ENCODE measurements around the gene CCL2.
"Not testable (repeated sequence)": the region's sequence is repeated elsewhere in the genome, so short reads cannot be mapped to it uniquely, and the experiment has no call there.

Gene CCL2

DNA sequence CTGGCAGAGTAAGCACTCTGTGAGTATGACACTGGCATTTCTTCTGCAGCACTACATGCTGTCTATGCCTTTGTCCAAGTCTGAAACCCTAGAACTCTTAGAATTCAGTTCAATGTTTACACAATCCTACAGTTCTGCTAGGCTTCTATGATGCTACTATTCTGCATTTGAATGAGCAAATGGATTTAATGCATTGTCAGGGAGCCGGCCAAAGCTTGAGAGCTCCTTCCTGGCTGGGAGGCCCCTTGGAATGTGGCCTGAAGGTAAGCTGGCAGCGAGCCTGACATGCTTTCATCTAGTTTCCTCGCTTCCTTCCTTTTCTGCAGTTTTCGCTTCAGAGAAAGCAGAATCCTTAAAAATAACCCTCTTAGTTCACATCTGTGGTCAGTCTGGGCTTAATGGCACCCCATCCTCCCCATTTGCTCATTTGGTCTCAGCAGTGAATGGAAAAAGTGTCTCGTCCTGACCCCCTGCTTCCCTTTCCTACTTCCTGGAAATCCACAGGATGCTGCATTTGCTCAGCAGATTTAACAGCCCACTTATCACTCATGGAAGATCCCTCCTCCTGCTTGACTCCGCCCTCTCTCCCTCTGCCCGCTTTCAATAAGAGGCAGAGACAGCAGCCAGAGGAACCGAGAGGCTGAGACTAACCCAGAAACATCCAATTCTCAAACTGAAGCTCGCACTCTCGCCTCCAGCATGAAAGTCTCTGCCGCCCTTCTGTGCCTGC is at the start of gene CCL2:
Gene CCL2, plus strand, starts transcription at position 635 of the 730 bp plus-strand sequence. Its CDS starts 65 bp downstream, at position 700.
- no peak for DNase-seq

DNA sequence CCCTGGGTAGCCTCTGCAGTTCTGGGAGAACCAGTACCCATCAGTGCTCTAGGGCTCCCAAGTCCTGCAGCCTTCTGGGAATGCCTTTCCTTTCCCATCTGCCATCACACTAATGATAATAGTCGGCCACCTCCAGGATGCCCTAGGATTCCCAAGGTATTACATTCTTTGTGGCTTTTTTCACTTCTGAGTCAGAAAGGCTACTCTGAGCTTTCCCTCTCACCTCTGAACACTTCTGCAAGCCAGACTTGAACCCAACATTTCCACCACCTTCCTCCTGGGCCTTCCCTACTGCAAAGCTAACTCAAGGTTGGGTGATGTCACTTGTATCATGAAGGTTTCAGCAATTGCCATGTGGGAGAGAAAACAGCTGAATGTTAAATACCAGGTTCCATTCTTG is 49.7 kb upstream of the CCL2 start:
- no peak for DNase-seq

DNA sequence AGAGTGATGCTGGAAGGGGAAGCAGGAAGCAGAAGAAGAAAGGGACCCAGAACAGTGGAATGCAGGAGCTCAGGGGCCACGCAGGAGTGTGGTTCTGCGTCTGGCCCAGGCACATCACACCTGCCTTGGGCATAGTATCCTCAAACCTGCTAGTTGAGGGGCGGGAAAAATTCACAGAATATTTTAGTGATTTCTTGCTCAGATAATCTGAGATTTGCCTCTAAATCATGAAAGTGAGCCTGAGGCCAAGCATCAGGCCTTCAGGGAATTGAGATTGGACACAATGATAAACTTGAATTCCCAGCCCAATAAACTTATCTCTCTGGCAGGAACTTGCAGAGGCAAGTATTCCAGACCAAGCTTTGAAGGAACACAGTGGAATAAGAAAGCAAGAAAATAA is 48.5 kb upstream of the CCL2 start:
- DNase-seq, result no peak

DNA sequence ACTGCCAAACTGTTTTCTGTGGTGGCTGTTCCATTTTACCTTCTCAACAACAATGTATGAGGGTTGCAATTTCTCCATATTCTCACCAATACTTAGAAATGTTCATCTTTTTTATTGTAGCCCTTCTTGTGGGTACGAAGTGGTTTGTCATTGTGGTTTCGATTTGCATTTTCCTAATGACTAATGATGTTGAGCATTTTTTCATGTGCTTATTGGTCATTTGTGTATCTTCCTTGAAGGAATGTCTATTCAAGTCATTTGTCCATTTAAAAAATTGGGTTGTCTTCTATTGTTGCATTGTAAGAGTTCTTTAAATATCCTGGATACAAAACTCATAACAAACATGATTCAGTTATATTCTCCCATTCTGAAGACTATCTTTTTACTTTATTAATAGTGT is 47.5 kb upstream of the CCL2 start:
- no peak for DNase-seq

DNA sequence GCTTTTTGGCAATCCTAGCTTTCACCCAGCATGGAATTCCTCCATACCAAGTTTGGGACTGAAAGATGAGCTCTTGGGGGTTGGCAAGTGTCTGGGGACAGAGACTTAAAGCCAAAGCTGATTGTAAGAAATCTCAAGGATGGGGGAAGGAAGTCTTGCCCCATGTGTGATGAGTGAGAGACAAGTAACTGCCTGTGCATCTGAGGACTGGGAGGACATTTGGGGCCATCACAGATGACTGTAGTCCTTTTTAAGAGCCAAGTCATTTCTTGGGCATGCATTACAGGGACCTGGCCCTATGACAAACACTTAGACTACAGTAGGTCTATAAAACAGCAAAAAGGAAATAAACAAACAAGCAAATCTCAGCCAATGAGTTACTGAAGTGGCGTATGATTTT is 36.3 kb upstream of the CCL2 start:
- no peak for DNase-seq

DNA sequence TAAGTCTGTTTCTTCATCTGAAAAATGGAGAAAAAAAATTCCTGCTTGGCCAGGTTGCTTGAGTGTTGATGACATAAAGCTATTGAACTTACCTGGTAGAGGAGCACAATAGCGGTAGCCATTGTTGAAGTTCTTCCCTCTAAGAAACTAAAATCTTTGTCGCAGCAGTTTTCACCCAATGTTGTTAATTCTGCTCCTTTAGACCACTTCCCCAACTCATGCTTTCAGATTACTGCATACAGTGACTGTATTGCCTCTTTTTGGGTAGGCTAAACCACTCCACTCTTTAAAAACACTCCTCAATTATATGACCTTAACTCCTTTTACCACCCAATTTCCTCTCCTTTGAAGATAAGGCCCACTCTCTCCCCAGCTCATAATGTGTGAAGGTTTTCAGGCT is 35.7 kb upstream of the CCL2 start:
- DNase-seq, result no peak

DNA sequence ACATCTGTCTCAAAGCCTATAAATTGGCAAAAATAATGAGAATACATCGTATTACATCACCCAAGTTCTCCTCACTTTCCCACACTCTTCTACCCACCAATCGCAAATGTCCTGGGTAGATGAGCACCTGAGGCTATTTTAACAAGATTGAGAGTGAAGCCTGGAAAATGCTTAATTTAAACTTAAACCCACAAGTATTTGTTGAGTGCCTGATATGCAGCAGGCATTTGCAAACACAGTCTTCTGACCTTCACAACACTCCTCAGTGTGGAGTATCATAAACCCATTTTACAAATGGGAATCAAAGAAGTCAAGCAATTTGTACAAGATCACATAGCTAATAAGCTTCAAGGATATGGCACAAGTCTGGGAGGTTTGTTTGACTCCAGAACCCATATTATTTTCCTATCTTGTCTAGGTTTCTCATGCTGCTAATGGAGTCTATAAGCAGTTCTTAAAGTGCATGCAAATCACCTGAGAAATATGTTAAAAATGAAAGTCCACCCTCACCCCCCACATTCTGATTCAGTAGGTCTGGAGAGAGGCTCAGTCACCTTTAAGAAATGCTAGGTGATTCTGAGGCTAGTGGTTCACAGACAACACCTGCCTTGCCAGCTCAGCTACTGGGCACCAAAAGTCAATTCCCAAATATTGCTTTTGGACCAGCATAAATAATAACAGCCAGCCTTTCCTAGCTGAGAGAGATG is 34.9 kb upstream of the CCL2 start:
- DNase-seq, result no peak

DNA sequence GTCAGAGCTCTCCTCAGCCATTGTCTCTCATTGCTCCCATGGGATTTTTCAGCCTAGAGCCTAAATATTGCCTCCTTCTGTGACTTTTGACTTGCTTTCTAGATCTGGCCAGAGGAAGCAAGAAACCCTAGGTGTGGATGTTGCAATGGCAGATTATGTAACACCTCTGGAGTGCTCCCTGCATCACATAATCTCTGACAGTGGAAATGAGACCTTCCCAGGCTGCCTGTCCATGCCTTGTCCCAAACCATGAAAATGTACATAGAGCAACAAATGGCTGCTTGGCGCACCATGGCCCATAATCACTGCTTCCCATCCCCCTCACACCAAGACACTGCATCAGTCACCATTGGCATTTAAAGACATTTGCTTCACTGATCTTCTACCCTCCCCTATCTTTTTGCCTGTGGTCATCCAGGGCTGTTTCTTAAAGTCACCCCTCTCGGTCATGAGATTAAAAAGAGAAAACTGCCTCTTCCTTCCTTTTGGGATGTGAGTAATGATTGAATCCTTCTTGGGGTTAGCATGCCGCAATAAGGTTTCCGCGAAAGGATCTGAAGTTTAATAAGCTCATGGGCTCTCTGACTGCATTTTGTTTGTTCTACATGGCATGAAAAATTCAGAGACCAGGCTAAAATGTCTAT is 34.2 kb upstream of the CCL2 start:
- DNase-seq, result no peak

DNA sequence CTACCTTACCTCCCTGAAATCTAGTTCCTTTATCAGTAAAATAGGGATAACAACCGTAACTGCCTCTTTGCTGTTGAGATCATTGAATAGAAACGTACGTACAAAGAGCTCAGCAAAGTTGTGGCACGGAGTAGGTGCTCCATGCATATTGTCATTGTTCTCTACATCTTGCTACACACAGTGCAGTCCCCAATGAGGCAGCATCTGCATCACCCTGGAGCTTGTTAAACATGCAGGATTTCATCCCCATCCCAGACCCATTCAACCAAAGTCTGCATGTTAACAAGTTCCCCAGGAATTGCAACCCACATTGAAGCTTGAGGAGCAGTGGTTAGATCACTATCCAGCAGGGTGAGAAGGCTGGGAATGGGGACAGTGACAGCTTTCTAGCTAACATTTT is 33.7 kb upstream of the CCL2 start:
- no peak for DNase-seq

DNA sequence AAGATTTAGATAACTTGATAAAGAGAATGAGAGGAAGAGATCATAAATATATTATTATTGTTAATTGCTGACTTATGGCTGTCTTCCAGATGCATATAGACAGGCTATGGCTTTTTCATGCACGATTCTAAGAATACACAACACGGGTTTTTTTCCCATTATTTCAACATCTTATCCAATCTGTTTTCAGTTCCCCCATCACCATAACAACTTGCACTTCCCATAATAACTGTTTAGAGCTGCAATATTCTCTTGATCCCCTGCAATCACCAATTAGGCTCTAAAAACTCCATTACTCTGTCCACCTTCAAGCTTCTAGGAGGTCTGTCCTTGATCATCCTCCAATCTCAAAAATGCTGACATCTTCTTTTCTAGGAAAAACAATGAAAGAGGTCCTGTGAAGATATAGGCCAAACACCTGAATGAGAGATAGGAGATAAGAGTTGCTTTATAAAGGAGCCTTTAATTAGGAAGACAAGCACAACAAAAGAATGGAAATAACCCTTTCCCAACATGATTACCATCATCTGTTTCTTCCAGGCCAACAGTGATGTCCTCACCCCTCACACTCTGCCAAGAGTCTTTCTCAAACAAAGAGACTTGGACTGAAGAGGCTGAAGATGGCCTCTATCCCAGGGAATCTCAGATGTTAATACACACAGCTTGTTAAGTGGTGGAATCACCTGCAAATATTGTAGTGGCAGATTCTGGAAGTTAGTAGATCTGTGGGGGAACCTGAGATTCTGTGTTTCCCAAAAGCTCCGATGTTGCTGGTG is 32.2 kb upstream of the CCL2 start:
- no peak for DNase-seq

DNA sequence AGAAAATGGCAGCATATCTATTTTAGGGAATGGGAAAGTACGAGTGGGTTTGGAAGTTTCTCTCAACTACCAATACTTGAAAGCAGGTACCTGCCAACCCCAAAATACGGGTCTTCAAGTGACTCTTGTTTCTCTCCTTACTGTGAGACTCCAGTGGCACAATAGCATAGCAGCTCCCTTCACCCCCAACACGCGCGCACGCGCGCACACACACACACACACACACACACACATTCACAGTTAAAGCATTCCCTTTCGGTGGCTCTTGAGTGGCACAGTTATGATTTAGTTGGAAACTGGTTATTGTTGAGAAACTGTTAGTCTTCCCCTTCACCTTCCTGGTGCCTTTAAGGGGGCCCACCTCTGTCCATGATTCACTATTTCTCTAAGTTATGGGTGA is 30.0 kb upstream of the CCL2 start:
- no peak for DNase-seq

DNA sequence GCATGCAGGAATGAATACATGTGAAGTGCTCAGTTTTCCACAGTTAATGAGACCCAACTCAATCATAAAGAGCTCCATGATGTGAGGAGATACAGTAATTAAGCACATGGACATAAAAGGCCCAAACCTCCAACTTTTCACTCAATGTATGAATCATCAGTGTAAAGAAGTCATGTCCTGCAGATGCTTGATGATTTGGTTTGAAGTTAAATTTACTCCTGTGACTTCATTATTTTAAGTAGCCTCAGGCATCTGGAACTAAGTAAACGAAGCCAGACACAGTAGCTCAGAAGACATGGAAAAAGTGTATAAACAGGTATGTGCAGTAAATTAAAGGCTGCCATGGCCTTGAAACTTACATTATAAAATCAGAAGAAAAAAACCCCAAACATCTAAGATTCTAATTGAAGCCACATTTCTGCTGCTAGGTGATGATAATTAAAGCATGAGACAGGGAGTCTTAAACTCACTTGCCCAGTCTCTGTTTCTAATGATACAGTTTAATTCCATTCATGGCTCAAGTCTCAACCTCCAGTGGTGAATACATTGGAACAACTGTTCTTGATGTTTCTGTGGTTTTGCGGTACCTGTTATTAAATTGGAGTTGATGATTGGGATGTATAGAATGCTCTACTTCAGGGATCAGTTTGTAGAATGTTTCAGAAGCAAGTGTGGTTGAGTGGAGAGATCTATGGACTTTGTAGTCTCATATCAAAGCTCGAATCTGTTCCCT is 28.9 kb upstream of the CCL2 start:
- DNase-seq, result no peak

DNA sequence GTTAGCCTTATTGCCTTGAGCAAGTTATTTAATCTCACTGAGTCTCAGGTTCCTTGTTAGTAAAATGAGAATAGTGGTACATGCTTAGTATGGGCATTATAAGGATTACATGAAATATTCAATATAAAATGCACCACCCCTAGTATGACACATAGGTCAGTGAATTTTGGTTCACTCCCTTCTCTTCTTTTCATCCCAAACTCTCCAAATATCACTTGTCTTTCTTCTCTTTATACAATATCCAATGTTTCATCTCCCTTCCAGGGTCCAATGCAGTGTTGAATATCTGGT is 28.4 kb upstream of the CCL2 start:
- no peak for DNase-seq

DNA sequence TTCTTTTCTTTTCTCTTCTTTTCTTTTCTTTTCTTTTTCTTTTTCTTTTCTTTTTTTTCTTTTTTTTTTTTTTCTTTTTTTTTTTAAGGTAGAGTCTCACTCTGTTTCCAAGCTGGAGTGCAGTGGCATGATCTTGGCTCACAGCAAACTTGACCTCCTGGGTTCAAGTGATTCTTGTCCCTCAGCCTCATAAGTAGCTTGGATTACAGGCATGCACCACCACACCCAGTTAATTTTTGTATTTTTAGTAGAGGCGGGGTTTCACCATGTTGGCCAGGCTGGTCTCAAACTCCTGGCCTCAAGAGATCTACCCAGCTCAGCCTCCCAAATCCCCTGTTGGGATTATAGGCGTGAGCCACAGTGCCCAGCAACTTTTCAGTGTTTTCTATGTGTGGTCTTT is 27.8 kb upstream of the CCL2 start:
- not testable (repeated sequence) for DNase-seq

DNA sequence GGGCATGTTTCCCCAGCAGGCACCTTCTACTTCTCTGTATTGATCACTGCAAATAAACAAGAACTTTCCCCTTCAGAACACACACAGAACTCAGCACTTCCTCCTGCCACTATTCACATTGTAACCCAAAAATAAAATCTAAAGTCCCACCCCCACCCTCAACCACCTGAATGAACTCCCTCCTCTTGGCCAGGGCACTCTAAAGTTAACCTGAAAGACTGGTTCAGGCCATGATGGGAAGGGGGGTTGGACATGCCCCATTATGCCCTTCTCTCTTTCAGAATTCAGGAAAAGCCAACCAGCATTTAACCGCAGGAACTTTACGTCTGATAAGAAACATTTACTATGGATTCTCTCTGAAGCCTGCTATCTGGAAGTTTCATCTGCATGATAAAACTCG is 27.4 kb upstream of the CCL2 start:
- no peak for DNase-seq

DNA sequence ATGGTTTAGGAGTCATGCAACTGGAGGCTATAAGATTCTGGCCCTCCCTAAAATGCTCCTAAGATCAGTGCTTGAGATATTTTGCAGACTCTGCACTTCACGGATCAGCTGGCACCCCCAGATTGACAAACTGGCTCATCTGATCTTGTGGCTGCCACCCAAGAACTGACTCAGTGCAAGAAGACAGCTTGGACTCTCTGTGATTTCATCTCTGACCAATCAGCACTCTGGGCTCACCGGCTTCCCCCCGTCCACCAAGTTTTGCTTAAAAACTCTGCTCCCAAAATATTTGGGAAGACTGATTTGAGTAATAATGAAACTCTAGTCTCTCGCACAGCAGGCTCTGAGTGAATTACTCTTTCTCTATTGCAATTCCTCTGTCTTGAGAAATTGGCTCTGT is 26.3 kb upstream of the CCL2 start:
- DNase-seq, result no peak

DNA sequence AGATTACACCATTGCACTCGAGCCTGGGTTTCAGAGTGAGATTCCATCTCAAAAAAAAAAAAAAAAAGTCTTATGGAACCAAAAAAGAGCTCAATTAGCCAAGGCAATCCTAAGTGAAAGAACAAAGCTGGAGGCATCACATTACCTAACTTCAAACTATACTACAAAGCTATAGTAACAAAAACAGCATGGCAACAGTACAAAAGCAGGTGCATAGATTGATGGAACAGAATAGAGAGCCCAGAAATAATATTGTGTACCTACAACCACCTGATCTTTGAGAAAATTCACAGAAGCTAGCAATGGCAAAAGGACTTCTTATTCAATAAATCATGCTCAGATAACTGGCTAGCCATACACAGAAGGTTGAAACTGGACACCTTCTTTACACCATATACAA is 24.7 kb upstream of the CCL2 start:
- DNase-seq, result no peak

DNA sequence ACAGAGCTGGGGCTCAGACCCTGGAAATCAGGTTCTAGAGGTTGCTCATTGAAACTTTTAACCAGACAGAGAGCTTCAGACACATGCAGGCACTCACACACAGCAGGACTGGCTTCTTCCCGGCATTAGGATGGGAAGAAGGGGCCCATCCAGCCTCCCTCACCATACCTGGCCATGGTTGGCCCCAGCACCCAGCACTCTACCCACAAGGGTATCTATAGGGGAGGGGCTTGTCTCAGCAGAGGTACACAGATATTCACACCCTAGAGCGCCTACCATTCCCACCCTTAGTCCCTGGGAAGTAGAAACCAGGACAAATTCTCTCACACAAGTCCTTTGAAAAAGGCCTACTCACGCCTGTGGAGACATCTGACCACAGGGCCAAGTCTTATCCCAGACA is 20.5 kb upstream of the CCL2 start:
- DNase-seq, result no peak

DNA sequence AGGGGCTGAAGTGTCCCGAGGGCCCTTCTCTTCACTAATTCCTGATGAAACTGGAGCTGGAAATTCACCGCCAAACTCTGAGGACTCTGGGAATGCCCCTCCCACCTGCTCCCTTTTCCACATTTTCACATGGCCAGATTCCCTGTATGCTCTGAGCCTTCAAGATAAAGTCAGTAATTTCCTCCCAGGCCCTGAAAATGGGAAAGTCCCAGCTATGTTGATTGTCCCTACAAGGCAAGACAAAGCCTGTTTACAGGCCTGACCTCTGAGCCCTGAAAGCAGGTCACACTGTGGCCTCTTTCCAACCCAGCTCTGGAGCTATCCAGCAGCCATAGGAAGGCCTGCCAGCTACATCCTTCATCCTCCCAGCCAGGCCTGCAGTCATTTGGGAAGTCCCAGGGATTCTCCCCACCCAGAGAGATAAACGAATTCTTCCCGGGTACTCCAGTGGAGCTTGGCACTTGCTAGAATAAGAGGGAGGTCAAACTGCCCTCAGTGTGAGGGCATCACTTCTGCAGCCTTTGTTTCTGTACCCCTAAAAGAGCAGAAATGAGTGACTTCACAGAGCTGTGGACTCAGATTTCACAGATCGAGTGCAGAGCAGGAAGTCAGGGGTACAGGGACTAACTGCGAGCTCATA is 19.6 kb upstream of the CCL2 start:
- no peak for DNase-seq

DNA sequence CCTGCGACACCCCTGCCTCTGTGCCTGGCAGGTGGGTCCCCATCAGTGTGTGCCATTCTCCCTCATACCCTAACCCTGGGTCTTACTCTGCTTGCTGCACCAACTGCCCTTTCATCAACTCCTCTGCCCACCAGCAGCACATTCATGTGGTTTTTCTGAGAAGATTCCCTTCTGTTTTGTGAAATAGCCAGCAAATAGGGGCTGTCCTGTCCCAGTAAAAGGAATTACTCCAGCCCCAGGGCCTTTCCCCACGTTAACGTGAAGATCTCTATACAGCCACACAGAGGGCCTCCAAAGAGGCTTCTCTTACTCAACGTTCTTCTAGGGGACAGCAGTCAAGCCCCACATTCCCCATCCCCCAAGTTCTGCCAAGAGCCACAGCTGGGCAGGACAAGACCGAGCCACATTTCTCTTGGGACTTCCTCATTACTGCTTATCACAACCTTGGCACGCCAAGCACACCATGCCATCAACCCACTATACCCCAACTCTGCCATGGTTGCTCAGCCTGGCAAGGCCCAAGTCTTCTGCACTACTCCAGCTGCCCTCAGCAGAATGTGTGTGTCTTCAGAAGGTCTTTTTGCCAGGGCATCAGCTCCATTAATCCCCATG is 18.7 kb upstream of the CCL2 start:
- no peak for DNase-seq

DNA sequence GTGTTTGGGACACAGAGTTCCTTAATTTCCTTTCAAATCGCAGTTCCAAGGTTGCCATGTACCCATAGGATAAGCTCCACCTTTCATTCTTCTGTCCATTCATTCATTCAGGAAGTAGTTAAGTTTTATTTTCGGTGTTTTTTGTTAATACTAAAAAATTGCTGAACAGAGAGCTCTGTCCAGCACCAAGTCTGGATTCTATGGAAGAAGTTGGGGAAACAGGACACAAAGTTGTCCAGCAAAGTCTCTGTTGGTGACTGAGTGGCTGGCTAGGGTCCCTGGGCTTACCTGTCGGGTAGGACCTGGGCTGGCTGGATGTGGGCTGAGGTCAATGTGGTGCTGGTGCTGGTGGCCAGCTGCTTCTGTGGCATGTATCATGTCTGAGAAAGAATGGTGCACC is 17.6 kb upstream of the CCL2 start:
- no peak for DNase-seq

DNA sequence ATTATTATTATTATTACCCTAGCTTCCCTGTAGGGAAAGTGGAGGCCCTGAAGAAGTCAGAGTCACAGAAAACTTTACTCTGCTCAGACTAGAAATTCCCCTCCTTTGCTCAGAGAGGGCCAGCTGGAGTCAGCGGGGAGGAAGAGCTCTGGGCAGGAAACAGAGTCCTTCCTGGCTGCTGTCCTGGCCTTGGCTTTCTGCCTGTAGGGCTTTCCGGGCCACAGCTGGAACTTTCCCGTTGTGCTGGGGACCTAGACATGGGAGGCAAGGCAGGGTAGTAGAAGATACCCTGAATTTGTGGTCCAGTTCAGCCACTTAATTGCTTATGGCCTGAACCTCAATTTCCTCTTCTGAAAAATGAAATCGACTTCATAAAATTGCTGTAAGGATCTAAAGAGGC is 14.0 kb upstream of the CCL2 start:
- DNase-seq, result no peak
